ENCODE results near the gene METAP1D.

METAP1D gene

GRCh38 chr2:172099472-172100079 lies 99.8 kb downstream of the METAP1D start:
- H3K36me3 Mint-ChIP-seq, result peaks cover 3% of the 10 kb centered on the region
- CTCF ChIA-PET, result interaction anchor here (0.8 to 1.0 kb wide), 2 partner anchors 18 to 395 kb away, joined by 3 to 5 read pairs; no protein-coding TSS in a partner anchor
- peaks cover 60% of the 10 kb centered on the region for H3K4me1 Mint-ChIP-seq
- H3K27me3 Mint-ChIP-seq, result peaks cover 99% of the 10 kb centered on the region
- H3K9me3 Mint-ChIP-seq, result no peaks in the 10 kb centered on the region
- no peak overlapping the region for H3K4me3 Mint-ChIP-seq
- H3K27ac Mint-ChIP-seq, result no peak overlapping the region
- no peak for DNase-seq

- CTCF ChIA-PET, result interaction anchor here (7.9 kb wide), 1 partner anchor 396 kb away, joined by 103 read pairs; no protein-coding TSS in a partner anchor
- H3K27me3 Mint-ChIP-seq, result peaks cover 99% of the 10 kb centered on the region
- H3K9me3 Mint-ChIP-seq, result no peaks in the 10 kb centered on the region
- peak overlapping the region; percentile 10 for H3K4me3 Mint-ChIP-seq
- peaks cover 60% of the 10 kb centered on the region for H3K4me1 Mint-ChIP-seq
- peaks cover 3% of the 10 kb centered on the region for H3K36me3 Mint-ChIP-seq
- DNase-seq, result no peak
- H3K27ac Mint-ChIP-seq, result no peak overlapping the region
Measured at GRCh38 chr2:172100080-172100934, 100.6 kb downstream of the METAP1D start.

- Mint-ChIP-seq H3K9me3 (no peaks in the 10 kb centered on the region), H3K27me3 (peaks cover 99% of the 10 kb centered on the region), H3K4me3 (peak overlapping the region; percentile 75), H3K27ac (peak overlapping the region; percentile 77), H3K4me1 (peaks cover 60% of the 10 kb centered on the region), H3K36me3 (peaks cover 3% of the 10 kb centered on the region)
- no peak for DNase-seq
- CTCF ChIA-PET, result interaction anchor here (0.8 to 7.9 kb wide), 4 partner anchors 10 to 396 kb away, joined by 3 to 103 read pairs (median 8); partner anchors contain the start of gene DLX1
Measured at GRCh38 chr2:172100935-172101820, 101.4 kb downstream of the METAP1D start.

GRCh38 chr2:172101821-172102390 lies 102.2 kb downstream of the METAP1D start:
- CTCF ChIA-PET, result interaction anchor here (0.8 to 7.9 kb wide), 4 partner anchors 10 to 397 kb away, joined by 3 to 103 read pairs (median 8); partner anchors contain the start of gene DLX1
- Mint-ChIP-seq H3K36me3 (peaks cover 3% of the 10 kb centered on the region), H3K4me3 (peak overlapping the region; percentile 75), H3K27ac (peak overlapping the region; percentile 77), H3K9me3 (no peaks in the 10 kb centered on the region), H3K27me3 (peaks cover 99% of the 10 kb centered on the region), H3K4me1 (peaks cover 61% of the 10 kb centered on the region)
- DNase-seq, result no peak

GRCh38 chr2:172102391-172103359 lies 102.9 kb downstream of the METAP1D start, which contains the start of gene DLX2:
Gene DLX2, minus strand, starts transcription at chr2:172102900. Its CDS starts 362 bp downstream, at chr2:172102538.
- peaks cover 99% of the 10 kb centered on the region for H3K27me3 Mint-ChIP-seq
- H3K9me3 Mint-ChIP-seq, result no peaks in the 10 kb centered on the region
- DNase-seq, result peak; percentile 81
- CTCF ChIA-PET, result interaction anchor here (1.0 to 7.9 kb wide), 5 partner anchors 12 to 398 kb away, joined by 3 to 103 read pairs (median 13); no protein-coding TSS in a partner anchor
- H3K36me3 Mint-ChIP-seq, result peaks cover 4% of the 10 kb centered on the region
- peak within 1 kb of the TSS; percentile 75 for H3K4me3 Mint-ChIP-seq
- peaks cover 58% of the 10 kb centered on the region for H3K4me1 Mint-ChIP-seq
- H3K27ac Mint-ChIP-seq, result peak within 1 kb of the TSS; percentile 77

GRCh38 chr2:172103471-172104272 lies 103.9 kb downstream of the METAP1D start:
- DNase-seq, result peak; percentile 77
- peaks cover 99% of the 10 kb centered on the region for H3K27me3 Mint-ChIP-seq
- H3K36me3 Mint-ChIP-seq, result peaks cover 3% of the 10 kb centered on the region
- CTCF ChIA-PET, result interaction anchor here (0.5 to 7.9 kb wide), 14 partner anchors 13 to 537 kb away, joined by 3 to 103 read pairs (median 4); partner anchors contain the start of gene HAT1
- peaks cover 62% of the 10 kb centered on the region for H3K4me1 Mint-ChIP-seq
- no peaks in the 10 kb centered on the region for H3K9me3 Mint-ChIP-seq
- no peak overlapping the region for H3K27ac Mint-ChIP-seq
- peak overlapping the region; percentile 75 for H3K4me3 Mint-ChIP-seq

- Mint-ChIP-seq H3K9me3 (no peaks in the 10 kb centered on the region), H3K27ac (no peak overlapping the region), H3K36me3 (peaks cover 4% of the 10 kb centered on the region), H3K4me1 (peaks cover 65% of the 10 kb centered on the region), H3K4me3 (no peak overlapping the region), H3K27me3 (peaks cover 97% of the 10 kb centered on the region)
- CTCF ChIA-PET, result interaction anchor here (0.6 to 7.9 kb wide), 15 partner anchors 10 to 532 kb away, joined by 3 to 103 read pairs (median 5); no protein-coding TSS in a partner anchor
- DNase-seq, result no peak
Measured at GRCh38 chr2:172105471-172106107, 105.8 kb downstream of the METAP1D start.

- no peak overlapping the region for H3K27ac Mint-ChIP-seq
- H3K4me3 Mint-ChIP-seq, result peak overlapping the region; percentile 35
- H3K36me3 Mint-ChIP-seq, result peaks cover 4% of the 10 kb centered on the region
- peaks cover 60% of the 10 kb centered on the region for H3K4me1 Mint-ChIP-seq
- CTCF ChIA-PET, result interaction anchor here (0.6 to 7.9 kb wide), 19 partner anchors 9 to 533 kb away, joined by 3 to 103 read pairs (median 5); no protein-coding TSS in a partner anchor
- DNase-seq, result peak; percentile 65
- H3K27me3 Mint-ChIP-seq, result peaks cover 89% of the 10 kb centered on the region
- H3K9me3 Mint-ChIP-seq, result no peaks in the 10 kb centered on the region
Measured at GRCh38 chr2:172106108-172106961, 106.6 kb downstream of the METAP1D start.

- Mint-ChIP-seq H3K27ac (peak overlapping the region; percentile 42), H3K4me1 (peaks cover 47% of the 10 kb centered on the region), H3K36me3 (peaks cover 4% of the 10 kb centered on the region), H3K27me3 (peaks cover 82% of the 10 kb centered on the region), H3K4me3 (peak overlapping the region; percentile 31), H3K9me3 (no peaks in the 10 kb centered on the region)
- no peak for DNase-seq
- CTCF ChIA-PET, result interaction anchor here (1.7 to 7.9 kb wide), 5 partner anchors 16 to 403 kb away, joined by 7 to 103 read pairs (median 8); no protein-coding TSS in a partner anchor
Measured at GRCh38 chr2:172107690-172108586, 108.2 kb downstream of the METAP1D start.

GRCh38 chr2:172108587-172108930 lies 108.8 kb downstream of the METAP1D start:
- Mint-ChIP-seq H3K4me3 (no peak overlapping the region), H3K27ac (peak overlapping the region; percentile 42), H3K27me3 (peaks cover 77% of the 10 kb centered on the region), H3K4me1 (peaks cover 41% of the 10 kb centered on the region), H3K9me3 (no peaks in the 10 kb centered on the region), H3K36me3 (peaks cover 4% of the 10 kb centered on the region)
- CTCF ChIA-PET, result interaction anchor here (0.9 to 7.9 kb wide), 2 partner anchors 404 to 405 kb away, joined by 3 to 103 read pairs; no protein-coding TSS in a partner anchor
- DNase-seq, result no peak
